Measurements from ENCODE around the gene TSPAN31. TPM values are rescaled to one million over a fixed set of nuclear protein-coding genes. Genes with fewer than 3 reads are reported as not detected.

Gene TSPAN31
- total and polyA plus RNA-seq, 2 of the 8 experiments (the other 6 are each of a cell fraction or from before 2014, with no cell fraction given): 15.8 to 31.4 TPM

GRCh38 chr12:57780284-57780897, 35.6 kb downstream of the TSPAN31 start (continued):
- TF ChIP-seq HDAC6 (IDR thresholded peaks at IDR 0.05; ENCODE audit: low read depth, low read length) (no peak), BACH1 (IDR thresholded peaks at IDR 0.05; ENCODE audit: low read length) (no peak), FOSL1 (IDR thresholded peaks at IDR 0.05; ENCODE audit: insufficient read depth, low read depth, low read length) (no peak), CTBP2 (IDR thresholded peaks at IDR 0.05; ENCODE audit: borderline replicate concordance, insufficient read depth, insufficient read length, low read length) (no peak), TBP (IDR thresholded peaks at IDR 0.05; ENCODE audit: low read depth, low read length) (no peak), MAFK (IDR thresholded peaks at IDR 0.05; ENCODE audit: low read depth, low read length) (no peak), ATF3 (IDR thresholded peaks at IDR 0.05; ENCODE audit: insufficient read depth, low read depth, low read length) (no peak), CREB1 (IDR thresholded peaks at IDR 0.05) (no peak), EZH2 (IDR thresholded peaks at IDR 0.05; ENCODE audit: low read depth, low read length, severe bottlenecking) (no peak)
- TF ChIP-seq, protein P1, sequence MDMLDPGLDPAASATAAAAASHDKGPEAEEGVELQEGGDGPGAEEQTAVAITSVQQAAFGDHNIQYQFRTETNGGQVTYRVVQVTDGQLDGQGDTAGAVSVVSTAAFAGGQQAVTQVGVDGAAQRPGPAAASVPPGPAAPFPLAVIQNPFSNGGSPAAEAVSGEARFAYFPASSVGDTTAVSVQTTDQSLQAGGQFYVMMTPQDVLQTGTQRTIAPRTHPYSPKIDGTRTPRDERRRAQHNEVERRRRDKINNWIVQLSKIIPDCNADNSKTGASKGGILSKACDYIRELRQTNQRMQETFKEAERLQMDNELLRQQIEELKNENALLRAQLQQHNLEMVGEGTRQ (IDR thresholded peaks at IDR 0.05; ENCODE audit: low read length): no peak

Measured in H1 (cell line).